Duodenal mucosa (tissue), 2 donors: Measurements from ENCODE around the gene PGS1.

ENCODE experiments used
- H3K27ac ChIP-seq: one replicate; pipeline ENCODE4 v1.7.0; 2013; ENCODE audit warnings: low read depth, low read length
- H3K27me3 ChIP-seq, 2 donors: one replicate each; pipeline ENCODE4 v1.7.0; 2013; ENCODE audit warnings: low read length in 2 of 2, control low read depth in 1 of 2; ENCODE audit not compliant: insufficient read depth in 2 of 2, control insufficient read depth in 1 of 2
- H3K36me3 ChIP-seq, 2 donors: one replicate each; pipeline ENCODE4 v1.7.0; 2013; ENCODE audit warnings: low read length in 2 of 2, control low read depth in 1 of 2; ENCODE audit not compliant: insufficient read depth in 2 of 2, control insufficient read depth in 1 of 2
- H3K4me1 ChIP-seq, 2 donors: one replicate each; pipeline ENCODE4 v1.7.0; 2013; ENCODE audit warnings: low read length in 2 of 2, control low read depth in 1 of 2; ENCODE audit not compliant: insufficient read depth in 2 of 2, control insufficient read depth in 1 of 2
- H3K4me3 ChIP-seq, 2 donors: one replicate each; pipeline ENCODE4 v1.7.0; 2013; ENCODE audit warnings: low read length in 2 of 2, low read depth in 1 of 2
- H3K9ac ChIP-seq, 2 donors: one replicate each; pipeline ENCODE4 v1.7.0; 2013; ENCODE audit warnings: low read length in 2 of 2, low read depth in 1 of 2
- H3K9me3 ChIP-seq, 2 donors: one replicate each; pipeline ENCODE4 v1.7.0; 2013; ENCODE audit warnings: low read length in 2 of 2, control low read depth in 1 of 2; ENCODE audit not compliant: control insufficient read depth in 1 of 2

The PGS1 gene

DNA sequence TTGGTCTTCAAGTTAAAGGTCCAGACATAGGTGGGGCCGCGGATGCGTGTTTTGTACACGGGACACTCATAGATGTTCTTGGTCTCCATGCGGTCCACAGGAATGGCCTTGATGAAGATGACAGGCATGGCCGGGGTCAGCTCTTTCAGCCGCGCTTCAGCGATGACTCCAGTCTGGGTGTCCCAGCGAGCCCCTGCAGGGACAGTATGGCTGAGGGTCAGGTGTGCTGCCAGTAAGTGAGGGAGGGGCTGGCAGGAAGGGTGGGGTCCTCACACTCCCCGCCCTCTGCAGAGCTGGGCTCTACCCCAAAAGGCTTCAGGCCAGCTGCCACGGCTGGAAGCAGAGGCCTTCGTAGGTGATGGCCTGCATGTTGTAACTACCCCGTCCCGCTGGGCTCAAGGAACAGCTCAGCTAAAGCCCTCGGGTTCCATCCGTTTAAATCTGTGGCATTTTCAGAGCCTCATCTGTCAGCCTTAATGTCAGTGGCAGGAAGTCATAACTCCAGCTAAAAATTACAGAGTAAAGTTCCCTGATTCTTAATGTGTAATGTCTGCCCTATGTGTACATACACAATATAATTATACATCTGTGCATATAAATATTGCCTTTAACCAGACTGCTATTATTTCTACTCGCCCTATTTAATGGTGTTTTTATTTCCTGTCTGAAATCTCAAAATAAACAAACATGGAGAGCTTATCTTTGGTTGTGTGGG lies 45.7 kb downstream of the PGS1 start:
- no peaks in the 10 kb centered on the region for H3K27me3 ChIP-seq
- no peak overlapping the region for H3K4me3 ChIP-seq
- H3K36me3 ChIP-seq: peaks cover 40 to 70% of the 10 kb centered on the region in 2 donors
- H3K27ac ChIP-seq: no peak overlapping the region
- no peak overlapping the region for H3K9ac ChIP-seq
- H3K9me3 ChIP-seq: no peaks in the 10 kb centered on the region
- peaks cover 12 to 16% of the 10 kb centered on the region in 2 donors for H3K4me1 ChIP-seq

DNA sequence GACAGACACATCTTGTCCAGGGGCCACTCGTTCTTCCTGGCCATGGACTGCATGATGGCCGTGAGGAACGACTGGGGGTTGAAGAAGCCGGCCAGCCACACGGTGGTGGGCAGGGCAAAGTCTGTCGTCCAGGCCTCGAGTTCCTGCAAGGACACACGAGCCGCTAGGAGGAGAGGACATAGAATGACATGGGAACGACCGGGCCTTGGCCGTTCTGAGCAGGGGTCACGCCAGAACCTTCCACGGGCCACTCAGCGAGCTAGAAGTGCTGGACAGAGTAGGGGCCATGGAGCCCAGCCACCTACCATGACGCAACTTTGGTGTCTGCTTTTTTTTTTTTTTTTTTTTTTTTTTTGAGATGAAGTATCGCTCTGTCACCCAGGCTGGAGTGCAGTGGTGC lies 47.0 kb downstream of the PGS1 start:
- H3K36me3 ChIP-seq: peaks cover 41 to 72% of the 10 kb centered on the region in 2 donors
- no peak overlapping the region for H3K9ac ChIP-seq
- H3K27me3 ChIP-seq: no peaks in the 10 kb centered on the region
- H3K27ac ChIP-seq: no peak overlapping the region
- no peak overlapping the region for H3K4me3 ChIP-seq
- no peaks in the 10 kb centered on the region for H3K9me3 ChIP-seq
- H3K4me1 ChIP-seq: peaks cover 12 to 15% of the 10 kb centered on the region in 2 donors

DNA sequence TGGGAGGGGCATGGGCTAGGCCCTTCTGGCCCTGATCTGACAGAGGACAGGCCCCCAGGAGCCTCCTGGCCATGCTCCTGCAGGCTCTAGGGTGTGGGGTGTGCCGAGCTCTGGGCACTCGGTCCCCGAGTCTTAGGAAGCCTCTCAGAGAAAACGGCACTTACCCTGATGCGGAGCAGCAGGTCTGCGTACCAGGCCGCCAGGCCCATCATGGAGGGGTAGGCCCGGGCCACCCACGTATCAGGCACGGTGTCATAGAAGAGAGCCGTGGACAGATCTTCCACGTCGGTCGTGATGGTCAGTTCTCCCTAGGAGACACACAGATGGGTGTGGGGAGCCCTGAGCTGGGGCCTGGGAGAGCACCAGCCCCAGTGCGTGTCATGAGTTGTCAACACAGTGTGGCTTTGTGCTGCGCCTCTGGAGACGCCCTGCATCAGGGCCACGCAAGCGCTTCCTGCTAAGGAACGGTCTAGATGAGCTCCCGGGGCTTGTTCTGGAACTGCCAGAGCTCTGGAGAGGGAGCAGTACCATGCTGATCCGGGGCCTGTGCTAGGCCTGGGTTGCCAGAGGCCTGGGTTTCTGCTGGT lies 47.9 kb downstream of the PGS1 start:
- no peak overlapping the region for H3K27ac ChIP-seq
- H3K4me3 ChIP-seq: no peak overlapping the region
- H3K9me3 ChIP-seq: no peaks in the 10 kb centered on the region
- peaks cover 39 to 68% of the 10 kb centered on the region in 2 donors for H3K36me3 ChIP-seq
- no peaks in the 10 kb centered on the region for H3K27me3 ChIP-seq
- H3K9ac ChIP-seq: no peak overlapping the region
- H3K4me1 ChIP-seq: peaks cover 5 to 6% of the 10 kb centered on the region in 2 donors

DNA sequence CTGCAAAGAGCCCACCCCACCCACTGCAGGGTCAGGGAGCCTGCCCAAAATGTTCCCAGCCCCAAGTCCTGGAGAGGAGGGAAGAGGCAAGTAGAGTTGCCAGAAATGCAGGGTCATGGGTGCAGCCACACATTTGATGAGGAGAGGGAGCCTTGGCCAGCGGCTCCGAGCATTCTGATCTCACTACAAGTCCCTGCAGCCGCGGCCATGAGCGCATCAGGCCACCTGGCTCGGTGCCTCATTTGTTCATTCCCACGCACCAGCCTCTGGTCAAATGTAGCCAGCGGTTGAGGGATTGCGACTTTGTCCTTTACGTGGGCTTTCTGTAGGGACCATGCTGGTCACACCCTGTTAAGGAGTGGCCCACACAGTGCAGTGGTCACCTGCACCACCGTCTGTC lies 48.7 kb downstream of the PGS1 start:
- H3K36me3 ChIP-seq: peaks cover 39 to 62% of the 10 kb centered on the region in 2 donors
- no peak overlapping the region for H3K4me3 ChIP-seq
- no peaks in the 10 kb centered on the region for H3K4me1 ChIP-seq
- no peak overlapping the region for H3K9ac ChIP-seq
- H3K9me3 ChIP-seq: no peaks in the 10 kb centered on the region
- H3K27me3 ChIP-seq: no peaks in the 10 kb centered on the region
- H3K27ac ChIP-seq: no peak overlapping the region

DNA sequence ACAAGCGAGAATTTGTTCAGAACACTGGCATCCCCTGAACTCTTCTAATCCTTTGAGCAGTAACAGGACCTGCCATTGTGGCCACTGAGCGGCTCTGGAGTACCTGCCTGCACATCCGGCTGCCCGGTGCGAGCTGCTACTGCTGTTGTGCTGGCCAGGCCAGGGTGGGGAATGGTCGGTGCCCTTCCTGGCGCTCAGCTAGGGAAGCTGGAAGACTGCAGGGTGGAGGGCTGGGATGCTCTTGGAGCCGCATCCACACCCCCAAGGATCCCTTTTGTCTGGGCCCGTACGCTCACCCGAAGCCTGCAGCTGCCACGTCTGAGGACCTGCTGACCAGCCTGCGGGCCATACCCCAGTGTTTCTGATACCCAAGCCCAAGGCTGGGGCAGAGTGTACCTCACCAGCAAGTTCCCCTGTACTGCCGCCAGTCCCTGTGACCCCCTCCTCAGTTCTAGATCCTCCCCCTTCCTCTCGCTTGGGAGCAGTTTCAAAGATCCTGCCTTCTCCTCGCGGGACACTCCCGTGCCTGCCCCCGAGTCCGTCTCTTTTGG lies 49.7 kb downstream of the PGS1 start:
- H3K27ac ChIP-seq: no peak overlapping the region
- H3K36me3 ChIP-seq: peaks cover 39 to 53% of the 10 kb centered on the region in 2 donors
- no peak overlapping the region for H3K4me3 ChIP-seq
- H3K9me3 ChIP-seq: no peaks in the 10 kb centered on the region
- H3K9ac ChIP-seq: no peak overlapping the region
- peaks cover 0 to 3% of the 10 kb centered on the region in 2 donors for H3K4me1 ChIP-seq
- no peaks in the 10 kb centered on the region for H3K27me3 ChIP-seq

DNA sequence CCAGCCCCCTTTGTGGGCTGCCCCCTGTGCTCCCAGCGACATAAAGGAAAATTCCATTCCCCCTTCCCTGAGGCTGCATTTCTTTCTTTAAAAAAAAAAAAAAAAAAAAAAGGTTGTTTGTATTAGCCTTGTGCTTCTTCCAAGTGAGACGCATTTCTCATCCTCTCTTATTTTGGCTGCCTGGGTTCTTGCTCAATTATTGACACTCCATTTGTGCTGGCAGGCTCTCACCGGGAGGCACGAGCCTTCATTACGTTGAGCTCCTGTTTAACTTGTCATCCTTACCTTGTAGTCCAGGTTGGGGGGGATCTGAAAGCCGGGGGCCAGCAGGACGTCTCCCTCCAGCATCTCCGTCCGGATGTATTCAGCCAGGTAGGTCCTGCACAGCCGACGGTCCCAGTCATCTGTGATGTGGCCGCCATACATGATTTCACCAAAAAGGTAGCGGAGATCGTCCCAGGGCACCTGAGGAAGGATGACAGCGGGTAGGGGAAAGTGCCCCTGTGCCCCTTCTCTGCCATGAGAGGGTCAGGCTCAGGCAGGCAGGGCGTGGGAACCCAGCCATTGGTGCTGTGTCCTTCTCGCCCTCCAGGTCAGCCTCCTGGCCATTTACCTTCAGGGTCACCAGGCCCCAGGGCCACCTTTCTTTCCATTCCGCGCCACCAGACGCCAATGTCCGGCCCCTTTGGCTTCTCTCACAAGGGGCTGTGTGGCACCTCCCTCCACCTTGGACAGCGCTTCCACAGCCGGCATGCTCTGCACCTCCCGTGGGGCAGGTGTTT lies 50.6 kb downstream of the PGS1 start:
- Histone ChIP-seq H3K36me3 (peaks cover 33 to 43% of the 10 kb centered on the region in 2 donors), H3K27me3 (no peaks in the 10 kb centered on the region), H3K4me1 (peaks cover 0 to 3% of the 10 kb centered on the region in 2 donors), H3K9ac (no peak overlapping the region), H3K9me3 (no peaks in the 10 kb centered on the region), H3K27ac (no peak overlapping the region), H3K4me3 (no peak overlapping the region)

DNA sequence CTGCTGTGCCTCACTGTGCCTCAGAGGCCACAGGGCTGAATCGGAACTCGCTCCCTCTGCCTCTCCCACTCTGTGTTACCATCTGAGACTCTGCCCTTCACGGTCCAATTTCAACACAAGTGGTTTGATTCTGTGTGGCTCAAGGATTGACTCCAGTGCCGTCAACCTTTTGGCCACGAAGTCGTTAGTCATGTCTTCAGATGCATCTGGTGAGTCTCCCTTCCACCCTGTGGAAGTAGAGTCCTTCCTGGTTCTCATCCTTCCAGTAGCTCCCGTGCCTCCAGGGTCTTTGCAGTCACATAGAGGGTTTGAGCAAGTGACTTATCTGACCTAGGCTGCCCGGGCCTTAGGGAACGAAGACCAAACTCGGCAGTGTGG lies 51.2 kb downstream of the PGS1 start:
- Histone ChIP-seq H3K27ac (no peak overlapping the region), H3K9ac (no peak overlapping the region), H3K27me3 (no peaks in the 10 kb centered on the region), H3K4me1 (peaks cover 0 to 3% of the 10 kb centered on the region in 2 donors), H3K4me3 (no peak overlapping the region), H3K9me3 (no peaks in the 10 kb centered on the region), H3K36me3 (peaks cover 29 to 38% of the 10 kb centered on the region in 2 donors)

DNA sequence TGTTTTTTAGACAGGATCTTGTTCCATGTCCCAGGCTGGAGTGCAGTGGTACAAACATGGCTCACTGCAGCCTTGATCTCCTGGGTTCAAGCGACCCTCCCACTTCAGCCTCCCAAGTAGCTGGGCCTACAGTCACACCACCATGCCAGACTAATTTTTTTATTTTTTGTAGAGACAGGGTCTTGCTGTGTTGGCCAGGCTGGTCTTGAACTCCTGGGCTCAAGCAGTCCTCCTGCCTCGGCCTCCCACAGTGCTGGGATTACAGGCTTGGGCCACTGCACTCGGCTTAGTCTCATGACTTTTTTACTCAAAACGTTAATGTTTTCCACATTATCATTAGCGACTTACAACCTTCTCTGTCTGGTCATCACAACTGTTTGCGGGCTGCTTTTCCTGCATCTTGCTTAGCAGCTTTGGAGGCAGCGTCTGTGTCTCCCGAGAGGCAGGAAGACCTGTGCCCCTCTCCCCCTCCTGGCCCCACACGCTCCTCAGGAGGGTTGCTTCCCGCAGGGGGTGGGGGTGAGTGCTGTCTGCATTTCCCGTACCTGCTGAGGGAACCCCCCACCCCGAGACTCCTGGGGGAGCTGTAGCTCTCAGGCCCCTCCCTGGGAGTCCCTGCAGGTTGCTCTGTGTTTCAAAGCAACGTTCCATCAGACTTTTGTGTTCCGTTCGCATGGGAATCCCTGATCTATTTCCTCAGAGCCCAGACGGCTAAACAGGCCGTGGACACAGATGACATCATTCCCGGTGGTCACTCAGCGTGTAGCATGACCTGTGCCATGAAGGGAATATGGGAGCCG lies 52.6 kb downstream of the PGS1 start:
- no peak overlapping the region for H3K9ac ChIP-seq

DNA sequence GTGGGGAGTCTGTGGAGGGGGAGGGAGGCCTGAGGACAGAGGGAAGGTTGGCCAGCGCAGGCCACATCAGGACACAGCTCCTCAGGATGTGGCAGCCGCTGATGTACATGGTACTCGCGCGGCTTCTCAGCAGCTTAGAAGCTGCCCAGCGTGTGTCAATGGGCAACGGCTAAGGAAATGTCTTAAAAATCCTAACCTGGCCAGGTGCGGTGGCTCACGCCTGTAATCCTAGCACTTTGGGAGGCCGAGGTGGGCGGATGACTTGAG lies 53.2 kb downstream of the PGS1 start:
- Histone ChIP-seq H3K4me1 (peaks cover 0 to 3% of the 10 kb centered on the region in 2 donors), H3K27me3 (no peaks in the 10 kb centered on the region), H3K9me3 (no peaks in the 10 kb centered on the region), H3K27ac (no peak overlapping the region), H3K36me3 (peaks cover 18 to 20% of the 10 kb centered on the region in 2 donors), H3K4me3 (no peak overlapping the region), H3K9ac (no peak overlapping the region)

More for the DNA sequence above, 52.6 kb downstream of the PGS1 start:
- no peaks in the 10 kb centered on the region for H3K27me3 ChIP-seq
- H3K36me3 ChIP-seq: peaks cover 23 to 25% of the 10 kb centered on the region in 2 donors
- H3K27ac ChIP-seq: no peak overlapping the region
- H3K4me3 ChIP-seq: no peak overlapping the region
- peaks cover 0 to 3% of the 10 kb centered on the region in 2 donors for H3K4me1 ChIP-seq
- H3K9me3 ChIP-seq: no peaks in the 10 kb centered on the region
